CD4-positive, CD25-positive, alpha-beta regulatory T cell (primary cell): Measurements from ENCODE around the gene DBI. TPM values are rescaled to one million over a fixed set of nuclear protein-coding genes. Genes with fewer than 3 reads are reported as not detected.

ENCODE experiments used
- ATAC-seq, 2 donors: fragments of 150-1000 bp; cut with Tn5 transposase; one replicate each; pipeline ENCODE4 v1.10.0; 2021; ENCODE audit warnings: low read depth in 2 of 2, moderate number of reproducible peaks in 2 of 2, moderate library complexity in 1 of 2
- DNase-seq, 3 donors: peaks; one replicate each; pipeline versions ENCODE4 v3.0.0 to v3.0.0-alpha.2; 2012 to 2022; ENCODE audit warnings: mixed read lengths in 1 of 3
- H3K27ac ChIP-seq: one replicate; pipeline ENCODE4 v1.7.0; 2013; ENCODE audit warnings: mild to moderate bottlenecking, low read length; ENCODE audit not compliant: insufficient read depth, poor library complexity, severe bottlenecking
- H3K27me3 ChIP-seq: one replicate; pipeline ENCODE4 v1.7.0; 2013; ENCODE audit warnings: low read length; ENCODE audit not compliant: control insufficient read depth, insufficient read depth
- H3K36me3 ChIP-seq: one replicate; pipeline ENCODE4 v1.7.0; 2013; ENCODE audit warnings: mild to moderate bottlenecking, low read length, moderate library complexity; ENCODE audit not compliant: control insufficient read depth, insufficient read depth
- H3K4me1 ChIP-seq: 2 replicates; pipeline ENCODE4 v1.7.0; 2013; ENCODE audit warnings: mild to moderate bottlenecking, low read length; ENCODE audit not compliant: insufficient read depth, control insufficient read depth, poor library complexity, severe bottlenecking
- H3K4me3 ChIP-seq: one replicate; pipeline ENCODE4 v1.7.0; 2013; ENCODE audit warnings: low read depth, mild to moderate bottlenecking, low read length, moderate library complexity
- H3K9me3 ChIP-seq, 2 experiments: 1 replicate in 1 of 2; 2 replicates in 1 of 2; pipeline ENCODE4 v1.7.0; 2013; ENCODE audit warnings: low read length in 2 of 2, mild to moderate bottlenecking in 1 of 2, moderate library complexity in 1 of 2; ENCODE audit not compliant: control insufficient read depth in 2 of 2
- H3K27ac Mint-ChIP-seq, 3 donors: one replicate each; pipeline ENCODE4 v1.8.0; 2020 to 2022; ENCODE audit warnings: mild to moderate bottlenecking in 3 of 3, mixed read lengths in 3 of 3, moderate library complexity in 2 of 3
- H3K27me3 Mint-ChIP-seq: one replicate; pipeline ENCODE4 v1.8.0; 2022; ENCODE audit warnings: mild to moderate bottlenecking, mixed read lengths
- H3K36me3 Mint-ChIP-seq: one replicate; pipeline ENCODE4 v1.8.0; 2020; ENCODE audit warnings: mixed read lengths
- H3K4me1 Mint-ChIP-seq, 4 donors: one replicate each; pipeline ENCODE4 v1.8.0; 2020 to 2022; ENCODE audit warnings: mixed read lengths in 4 of 4, mild to moderate bottlenecking in 1 of 4
- H3K4me3 Mint-ChIP-seq, 4 donors: one replicate each; pipeline ENCODE4 v1.8.0; 2020 to 2022; ENCODE audit warnings: mild to moderate bottlenecking in 4 of 4, mixed read lengths in 4 of 4, moderate library complexity in 3 of 4
- H3K9me3 Mint-ChIP-seq, 7 donors: one replicate each; pipeline ENCODE4 v1.8.0; 2020 to 2022; ENCODE audit warnings: mixed read lengths in 7 of 7, mild to moderate bottlenecking in 3 of 7, moderate library complexity in 2 of 7
- polyA plus RNA-seq, 4 donors: library from polyadenylated mRNA; unstranded; fragments of 300-500 nt; fragmentation: Illumina TruSeq; gene quantifications; one replicate each; pipeline ENCODE4 v1.2.3, GENCODE V29; 2021
- total RNA-seq: library from RNA; stranded (reverse); gene quantifications from one replicate; pipeline ENCODE4 v1.2.3, GENCODE V29; 2022

The DBI gene
- total and polyA plus RNA-seq, 5 donors from 2014 or later = 49.9 to 556 (median 349) TPM

DNA sequence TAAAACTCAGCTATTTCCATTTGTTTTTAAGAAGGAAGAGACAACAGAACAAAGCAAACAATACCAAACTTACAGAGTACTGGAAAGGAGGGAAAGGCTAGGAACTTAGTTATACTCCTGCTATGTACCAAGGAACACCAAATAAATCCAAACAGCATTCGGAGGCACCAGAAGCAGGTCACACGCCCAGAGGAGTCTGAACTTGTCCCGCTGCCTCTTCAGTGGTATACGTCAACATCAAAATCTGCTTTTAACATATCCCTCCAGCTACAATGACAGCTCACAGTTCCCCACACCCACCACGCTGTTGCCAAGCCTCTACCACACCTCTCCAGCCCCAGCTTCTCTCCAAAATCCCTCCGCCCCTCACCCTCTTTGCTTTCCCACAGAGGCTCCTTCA lies 17.5 kb upstream of the DBI start:
- no peaks in the 10 kb centered on the region for H3K36me3 ChIP-seq
- H3K27ac ChIP-seq = no peak overlapping the region
- H3K27me3 ChIP-seq = no peaks in the 10 kb centered on the region
- H3K27ac Mint-ChIP-seq = no peak overlapping the region
- DNase-seq (no peak), ATAC-seq (no peak)
- no peak overlapping the region for H3K4me3 Mint-ChIP-seq
- H3K27me3 Mint-ChIP-seq = no peaks in the 10 kb centered on the region
- H3K4me1 Mint-ChIP-seq = peaks cover 2 to 5% (median 4%) of the 10 kb centered on the region in 4 donors
- H3K36me3 Mint-ChIP-seq = no peaks in the 10 kb centered on the region
- no peaks in the 10 kb centered on the region for H3K9me3 ChIP-seq
- H3K4me3 ChIP-seq = no peak overlapping the region
- H3K9me3 Mint-ChIP-seq = no peaks in the 10 kb centered on the region
- no peaks in the 10 kb centered on the region for H3K4me1 ChIP-seq

DNA sequence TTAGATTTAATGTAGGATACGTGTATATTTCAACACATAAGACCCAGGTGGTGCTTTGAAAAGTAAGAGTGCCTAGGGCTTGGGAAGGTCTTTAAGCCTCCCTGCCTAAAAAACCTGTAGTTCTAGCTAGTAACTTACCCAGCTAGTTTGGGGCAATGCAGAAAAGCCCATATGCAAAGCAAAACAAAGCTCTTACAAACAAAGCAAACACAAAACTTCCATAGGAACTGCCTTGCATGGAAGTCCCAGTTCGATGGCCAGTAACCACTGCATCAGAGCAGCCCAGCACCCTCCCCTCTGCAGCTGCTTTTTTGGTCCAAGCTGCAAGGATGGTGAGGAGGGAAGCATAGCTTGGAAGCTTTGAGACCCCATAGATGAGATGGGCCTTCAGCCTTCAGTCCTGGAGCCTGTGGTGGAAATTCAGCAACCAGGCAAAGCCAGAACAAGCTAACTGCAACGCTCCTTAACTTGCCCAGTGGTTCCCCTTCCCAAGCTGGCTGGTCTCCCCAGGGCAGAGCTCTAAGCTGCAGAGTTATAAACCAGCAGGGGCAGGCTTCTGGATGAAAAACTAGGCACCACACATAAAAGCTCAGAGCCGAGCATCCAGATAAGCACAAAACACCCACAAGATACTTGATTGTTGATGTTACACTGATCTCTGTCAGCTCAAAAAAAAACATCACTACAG lies 16.3 kb upstream of the DBI start:
- Histone ChIP-seq H3K27ac (no peak overlapping the region), H3K27me3 (no peaks in the 10 kb centered on the region), H3K9me3 (no peaks in the 10 kb centered on the region), H3K4me3 (no peak overlapping the region), H3K36me3 (no peaks in the 10 kb centered on the region), H3K4me1 (no peaks in the 10 kb centered on the region)
- Mint-ChIP-seq H3K27me3 (no peaks in the 10 kb centered on the region), H3K27ac (no peak overlapping the region), H3K4me1 (peaks cover 3 to 8% (median 5%) of the 10 kb centered on the region in 4 donors), H3K36me3 (no peaks in the 10 kb centered on the region), H3K9me3 (no peaks in the 10 kb centered on the region), H3K4me3 (no peak overlapping the region)
- ATAC-seq (no peak), DNase-seq (no peak)

DNA sequence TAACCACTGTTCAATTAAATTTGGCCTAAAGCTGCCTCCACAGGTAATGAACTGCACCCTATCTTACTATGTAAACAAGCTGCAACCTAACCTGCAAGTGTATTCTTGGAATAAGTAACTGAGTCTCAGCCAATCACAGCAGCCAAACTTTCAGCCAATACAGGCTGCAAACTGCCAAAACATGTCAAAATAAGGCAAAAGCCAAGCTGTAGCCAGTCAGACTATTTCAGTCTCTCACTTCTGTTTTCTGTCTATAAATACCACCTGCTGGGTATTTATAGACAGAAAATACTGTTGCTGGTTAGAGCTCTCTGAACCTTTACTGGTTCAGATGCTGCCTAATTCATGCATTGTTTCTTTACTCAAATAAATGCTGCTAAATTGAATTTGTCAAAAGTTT lies 14.4 kb upstream of the DBI start:
- Mint-ChIP-seq H3K4me3 (no peak overlapping the region), H3K27me3 (no peaks in the 10 kb centered on the region), H3K4me1 (peaks cover 5 to 10% (median 8%) of the 10 kb centered on the region in 4 donors), H3K9me3 (no peaks in the 10 kb centered on the region), H3K27ac (no peak overlapping the region), H3K36me3 (peaks cover 4% of the 10 kb centered on the region)
- Histone ChIP-seq H3K4me1 (no peaks in the 10 kb centered on the region), H3K36me3 (no peaks in the 10 kb centered on the region), H3K9me3 (no peaks in the 10 kb centered on the region), H3K4me3 (no peak overlapping the region), H3K27ac (no peak overlapping the region), H3K27me3 (no peaks in the 10 kb centered on the region)
- ATAC-seq (no peak), DNase-seq (peak in 1 of 3 donors; percentile 47)

DNA sequence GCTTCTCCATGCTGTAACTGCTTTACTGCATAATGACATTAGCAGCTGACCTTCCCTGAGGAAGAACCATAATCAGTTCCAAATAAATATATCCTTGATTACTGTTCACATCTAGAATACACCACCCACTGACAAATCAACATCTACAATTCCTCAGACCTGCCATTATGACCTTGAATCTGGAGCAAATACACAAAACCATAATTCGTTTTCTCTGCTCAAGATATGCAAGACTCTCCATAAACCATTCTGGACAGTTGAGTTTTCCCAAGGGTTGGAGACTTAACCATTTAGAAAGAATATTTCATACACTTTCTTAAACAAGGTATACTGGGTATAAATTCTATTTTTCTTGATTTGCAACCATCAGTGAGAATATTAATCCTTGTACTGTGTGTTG lies 11.9 kb upstream of the DBI start:
- no peaks in the 10 kb centered on the region for H3K9me3 ChIP-seq
- no peaks in the 10 kb centered on the region for H3K4me1 ChIP-seq
- no peak for DNase-seq
- Mint-ChIP-seq H3K36me3 (peaks cover 4% of the 10 kb centered on the region), H3K9me3 (no peaks in the 10 kb centered on the region), H3K27ac (no peak overlapping the region), H3K27me3 (no peaks in the 10 kb centered on the region), H3K4me3 (no peak overlapping the region), H3K4me1 (peaks cover 3 to 16% (median 9%) of the 10 kb centered on the region in 4 donors)
- no peaks in the 10 kb centered on the region for H3K36me3 ChIP-seq
- H3K27me3 ChIP-seq = no peaks in the 10 kb centered on the region
- ATAC-seq = no peak
- no peak overlapping the region for H3K4me3 ChIP-seq
- H3K27ac ChIP-seq = no peak overlapping the region

DNA sequence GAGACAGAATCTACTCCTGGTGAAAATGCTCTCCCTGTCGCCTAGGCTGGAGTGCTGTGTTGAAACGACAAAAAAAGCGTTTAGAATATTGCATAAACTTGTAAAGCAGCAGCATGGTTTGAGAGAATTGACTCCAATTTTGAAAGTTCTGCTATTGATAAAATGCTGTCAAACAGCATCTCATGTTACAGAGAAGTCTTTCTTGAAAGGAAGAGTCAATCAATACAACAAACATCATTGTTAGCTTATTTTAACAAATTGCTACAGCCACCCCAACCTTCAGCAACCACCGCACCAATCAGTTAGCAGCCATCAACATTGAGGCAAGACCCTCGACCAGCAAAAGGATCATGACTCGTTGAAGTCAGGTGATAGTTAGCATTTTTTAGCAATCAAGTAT lies 7.0 kb upstream of the DBI start:
- H3K4me1 Mint-ChIP-seq = peaks cover 5 to 25% (median 10%) of the 10 kb centered on the region in 4 donors
- no peak for ATAC-seq

DNA sequence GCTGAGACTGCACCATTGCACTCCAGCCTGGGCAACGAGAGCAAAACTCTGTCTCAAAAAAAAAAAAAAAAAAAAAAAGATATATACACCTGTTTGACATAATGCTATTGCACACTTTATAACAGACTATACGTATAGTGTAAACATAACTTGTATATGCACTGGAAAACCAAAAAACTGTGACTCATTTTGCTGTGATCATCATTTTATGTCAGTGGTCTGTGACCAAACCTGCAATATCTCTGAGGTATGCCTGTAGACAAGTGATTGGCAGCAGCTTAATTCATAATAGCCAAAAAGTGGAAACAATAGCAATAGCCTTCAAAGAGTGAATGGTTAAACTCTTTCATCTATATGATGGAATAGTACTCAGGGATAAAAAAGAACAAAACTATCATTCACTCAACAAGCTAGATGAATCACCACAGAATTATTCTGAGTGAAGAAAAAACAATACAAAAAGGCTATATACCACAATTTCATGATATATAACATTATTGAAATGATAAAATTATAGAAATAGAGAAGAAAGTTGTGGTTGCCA lies 6.3 kb upstream of the DBI start:
- Histone ChIP-seq H3K27ac (no peak overlapping the region), H3K36me3 (no peaks in the 10 kb centered on the region), H3K4me3 (no peak overlapping the region), H3K27me3 (no peaks in the 10 kb centered on the region), H3K9me3 (no peaks in the 10 kb centered on the region), H3K4me1 (peaks cover 10% of the 10 kb centered on the region)
- no peak overlapping the region for H3K27ac Mint-ChIP-seq
- no peak for DNase-seq
- H3K36me3 Mint-ChIP-seq = peaks cover 4% of the 10 kb centered on the region
- no peaks in the 10 kb centered on the region for H3K9me3 Mint-ChIP-seq
- peaks cover 8 to 32% (median 14%) of the 10 kb centered on the region in 4 donors for H3K4me1 Mint-ChIP-seq
- no peaks in the 10 kb centered on the region for H3K27me3 Mint-ChIP-seq
- H3K4me3 Mint-ChIP-seq = no peak overlapping the region
- no peak for ATAC-seq

More for the DNA sequence above, 7.0 kb upstream of the DBI start:
- H3K27me3 ChIP-seq = no peaks in the 10 kb centered on the region
- H3K9me3 Mint-ChIP-seq = no peaks in the 10 kb centered on the region
- no peak overlapping the region for H3K27ac ChIP-seq
- H3K4me1 ChIP-seq = peaks cover 3% of the 10 kb centered on the region
- H3K36me3 Mint-ChIP-seq = peaks cover 4% of the 10 kb centered on the region
- H3K27ac Mint-ChIP-seq = no peak overlapping the region
- H3K4me3 Mint-ChIP-seq = no peak overlapping the region
- H3K36me3 ChIP-seq = no peaks in the 10 kb centered on the region
- DNase-seq = no peak
- H3K27me3 Mint-ChIP-seq = no peaks in the 10 kb centered on the region
- no peak overlapping the region for H3K4me3 ChIP-seq
- H3K9me3 ChIP-seq = no peaks in the 10 kb centered on the region

DNA sequence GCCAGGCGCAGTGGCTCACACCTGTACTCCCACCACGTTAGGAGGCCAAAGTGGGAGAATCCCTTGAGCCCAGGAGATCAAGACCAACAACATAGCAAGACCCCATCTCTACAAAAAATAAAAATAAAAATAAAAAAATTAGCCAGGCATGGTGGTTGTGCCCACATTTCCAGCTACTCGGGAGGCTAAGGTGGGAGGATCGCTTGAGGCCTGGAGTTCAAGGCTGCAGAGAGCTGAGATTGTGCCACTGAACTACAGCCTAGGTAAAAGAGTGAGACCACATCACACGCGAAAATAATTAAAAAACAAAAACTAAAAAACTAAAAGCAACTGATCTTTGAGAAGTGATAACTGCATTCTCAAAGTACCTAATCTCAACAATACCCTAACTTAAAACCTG lies 2.0 kb upstream of the DBI start:
- DNase-seq = no peak
- ATAC-seq = no peak
- Histone ChIP-seq H3K27ac (no peak overlapping the region), H3K4me3 (peak overlapping the region; percentile 96), H3K27me3 (no peaks in the 10 kb centered on the region), H3K9me3 (no peaks in the 10 kb centered on the region), H3K36me3 (peaks cover 10% of the 10 kb centered on the region), H3K4me1 (peaks cover 37% of the 10 kb centered on the region)
- Mint-ChIP-seq H3K27me3 (no peaks in the 10 kb centered on the region), H3K9me3 (no peaks in the 10 kb centered on the region), H3K4me3 (peak overlapping the region in 3 of 4 donors; percentile 96 to 98 (median 97)), H3K36me3 (peaks cover 7% of the 10 kb centered on the region), H3K4me1 (peaks cover 8 to 61% (median 38%) of the 10 kb centered on the region in 4 donors), H3K27ac (peak overlapping the region; percentile 83 to 97 (median 92))

DNA sequence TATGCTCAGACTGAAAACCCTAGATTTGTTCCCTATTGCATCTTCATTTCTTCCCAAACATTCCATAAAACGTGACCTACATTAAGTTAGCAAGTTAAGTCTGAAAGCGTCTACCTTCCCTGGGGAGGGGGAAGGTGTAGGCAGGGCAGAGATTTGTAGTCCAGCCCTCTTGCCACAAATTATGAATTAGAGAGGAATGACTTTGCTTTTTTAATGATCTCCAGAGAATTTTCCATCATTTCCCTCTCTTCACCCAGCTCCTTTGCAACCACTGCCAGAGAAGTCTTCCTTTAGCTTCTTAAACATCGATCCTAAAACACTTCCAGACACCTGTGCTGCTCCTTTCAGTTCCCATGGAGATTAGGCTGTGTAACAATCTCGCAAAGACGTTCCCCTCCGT lies 1.3 kb upstream of the DBI start:
- DNase-seq (no peak), ATAC-seq (no peak)
- Histone ChIP-seq H3K27me3 (no peaks in the 10 kb centered on the region), H3K27ac (no peak overlapping the region), H3K9me3 (no peaks in the 10 kb centered on the region), H3K4me1 (peaks cover 37% of the 10 kb centered on the region), H3K36me3 (peaks cover 16% of the 10 kb centered on the region), H3K4me3 (peak overlapping the region; percentile 96)
- H3K4me1 Mint-ChIP-seq = peaks cover 8 to 64% (median 41%) of the 10 kb centered on the region in 4 donors
- H3K36me3 Mint-ChIP-seq = peaks cover 12% of the 10 kb centered on the region
- H3K9me3 Mint-ChIP-seq = no peaks in the 10 kb centered on the region
- peak overlapping the region; percentile 96 to 99 (median 98) for H3K4me3 Mint-ChIP-seq
- H3K27ac Mint-ChIP-seq = peak overlapping the region; percentile 87 to 97 (median 92)
- no peaks in the 10 kb centered on the region for H3K27me3 Mint-ChIP-seq
